GM23338 (cell line): ENCODE results near the gene CAAP1.

Source experiments
- CREB1 ChIP-seq: fragments of 250-450 bp; sonication (Bioruptor Pico); IDR thresholded peaks from 2 replicates; pipeline ENCODE4 v1.5.0; 2020; ENCODE audit warnings: low read depth, mild to moderate bottlenecking, moderate library complexity
- EZH2 ChIP-seq: fragments of 200-600 bp; sonication (generic); IDR thresholded peaks from one replicate; pipeline ENCODE4 v1.8.0; 2017; ENCODE audit warnings: antibody characterized with exemption, mild to moderate bottlenecking, low read depth; ENCODE audit not compliant: unreplicated experiment
- EZH2phosphoT487 ChIP-seq: fragments of 200-600 bp; sonication (generic); IDR thresholded peaks from one replicate; pipeline ENCODE4 v1.8.1; 2018; ENCODE audit warnings: antibody characterized with exemption; ENCODE audit not compliant: unreplicated experiment
- JUNB ChIP-seq: IDR thresholded peaks from one replicate; pipeline ENCODE4 v1.6.1; 2016; ENCODE audit warnings: antibody characterized with exemption; ENCODE audit not compliant: unreplicated experiment
- NANOG ChIP-seq: IDR thresholded peaks from 2 replicates; pipeline ENCODE4 v1.6.1; 2016; ENCODE audit warnings: antibody characterized with exemption, borderline replicate concordance
- POLR2AphosphoS5 ChIP-seq: IDR thresholded peaks from 2 replicates; pipeline ENCODE4 v1.6.1; 2016; ENCODE audit warnings: antibody characterized with exemption, low read depth
- STAT1 ChIP-seq: IDR thresholded peaks from one replicate; pipeline ENCODE4 v1.6.1; 2016; ENCODE audit warnings: antibody characterized with exemption; ENCODE audit not compliant: unreplicated experiment
- ZNF114 ChIP-seq: fragments of 250-450 bp; sonication (Bioruptor Pico); IDR thresholded peaks from 2 replicates; pipeline ENCODE4 v1.5.0; 2020; ENCODE audit warnings: mild to moderate bottlenecking, moderate library complexity
- ZNF331 ChIP-seq: fragments of 250-450 bp; sonication (Bioruptor Pico); IDR thresholded peaks from 2 replicates; pipeline ENCODE4 v1.5.0; 2020; ENCODE audit warnings: low read depth, mild to moderate bottlenecking, moderate library complexity
- TF ChIP-seq, protein P1 (sequence below), 2 experiments: fragments of 200-600 bp in 1 of 2; sonication (generic) in 1 of 2; conservative IDR thresholded peaks; 2 replicates each; pipeline versions ENCODE4 v1.5.1 to v1.6.1; 2016 to 2017; ENCODE audit warnings: antibody characterized with exemption in 2 of 2, low read depth in 2 of 2, mild to moderate bottlenecking in 2 of 2, moderate library complexity in 1 of 2
- TF ChIP-seq, protein P2 (sequence below): IDR thresholded peaks from one replicate; pipeline ENCODE4 v1.6.1; 2018; ENCODE audit warnings: antibody characterized with exemption; ENCODE audit not compliant: unreplicated experiment
- TF ChIP-seq, protein P3 (sequence below): IDR thresholded peaks from 2 replicates; pipeline ENCODE4 v1.6.1; 2016; ENCODE audit warnings: antibody characterized with exemption

DNA sequence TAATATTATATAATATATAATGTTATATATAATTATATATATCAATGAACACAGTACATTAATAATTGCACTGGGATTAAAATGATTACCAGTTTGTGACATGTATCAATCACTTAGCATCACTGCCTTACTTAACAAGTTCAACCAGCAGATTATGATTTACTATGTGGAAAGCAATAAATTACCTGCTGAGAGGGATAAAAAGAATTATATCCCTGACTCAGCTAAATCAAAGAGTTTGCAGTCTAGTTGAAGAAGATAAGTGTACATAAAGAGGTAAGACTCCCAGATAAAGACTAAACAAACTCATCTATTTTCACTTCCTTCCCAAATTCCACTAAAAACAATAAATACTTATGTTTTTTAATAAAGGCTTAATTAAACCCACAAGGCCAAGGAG lies 43.2 kb upstream of the CAAP1 start:
- TF ChIP-seq, protein P1, sequence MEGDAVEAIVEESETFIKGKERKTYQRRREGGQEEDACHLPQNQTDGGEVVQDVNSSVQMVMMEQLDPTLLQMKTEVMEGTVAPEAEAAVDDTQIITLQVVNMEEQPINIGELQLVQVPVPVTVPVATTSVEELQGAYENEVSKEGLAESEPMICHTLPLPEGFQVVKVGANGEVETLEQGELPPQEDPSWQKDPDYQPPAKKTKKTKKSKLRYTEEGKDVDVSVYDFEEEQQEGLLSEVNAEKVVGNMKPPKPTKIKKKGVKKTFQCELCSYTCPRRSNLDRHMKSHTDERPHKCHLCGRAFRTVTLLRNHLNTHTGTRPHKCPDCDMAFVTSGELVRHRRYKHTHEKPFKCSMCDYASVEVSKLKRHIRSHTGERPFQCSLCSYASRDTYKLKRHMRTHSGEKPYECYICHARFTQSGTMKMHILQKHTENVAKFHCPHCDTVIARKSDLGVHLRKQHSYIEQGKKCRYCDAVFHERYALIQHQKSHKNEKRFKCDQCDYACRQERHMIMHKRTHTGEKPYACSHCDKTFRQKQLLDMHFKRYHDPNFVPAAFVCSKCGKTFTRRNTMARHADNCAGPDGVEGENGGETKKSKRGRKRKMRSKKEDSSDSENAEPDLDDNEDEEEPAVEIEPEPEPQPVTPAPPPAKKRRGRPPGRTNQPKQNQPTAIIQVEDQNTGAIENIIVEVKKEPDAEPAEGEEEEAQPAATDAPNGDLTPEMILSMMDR (conservative IDR thresholded peaks at IDR 0.05; ENCODE audit: low read depth in 2 of 2) = no peak
- TF ChIP-seq EZH2 = no peak
- no peak for TF ChIP-seq NANOG
- no peak for TF ChIP-seq EZH2phosphoT487
- no peak for TF ChIP-seq POLR2AphosphoS5
- no peak for TF ChIP-seq STAT1
- no peak for TF ChIP-seq CREB1 (CRISPR knock-in tag)
- TF ChIP-seq ZNF114 (CRISPR knock-in tag) = no peak
- TF ChIP-seq JUNB = no peak
- TF ChIP-seq, protein P2, sequence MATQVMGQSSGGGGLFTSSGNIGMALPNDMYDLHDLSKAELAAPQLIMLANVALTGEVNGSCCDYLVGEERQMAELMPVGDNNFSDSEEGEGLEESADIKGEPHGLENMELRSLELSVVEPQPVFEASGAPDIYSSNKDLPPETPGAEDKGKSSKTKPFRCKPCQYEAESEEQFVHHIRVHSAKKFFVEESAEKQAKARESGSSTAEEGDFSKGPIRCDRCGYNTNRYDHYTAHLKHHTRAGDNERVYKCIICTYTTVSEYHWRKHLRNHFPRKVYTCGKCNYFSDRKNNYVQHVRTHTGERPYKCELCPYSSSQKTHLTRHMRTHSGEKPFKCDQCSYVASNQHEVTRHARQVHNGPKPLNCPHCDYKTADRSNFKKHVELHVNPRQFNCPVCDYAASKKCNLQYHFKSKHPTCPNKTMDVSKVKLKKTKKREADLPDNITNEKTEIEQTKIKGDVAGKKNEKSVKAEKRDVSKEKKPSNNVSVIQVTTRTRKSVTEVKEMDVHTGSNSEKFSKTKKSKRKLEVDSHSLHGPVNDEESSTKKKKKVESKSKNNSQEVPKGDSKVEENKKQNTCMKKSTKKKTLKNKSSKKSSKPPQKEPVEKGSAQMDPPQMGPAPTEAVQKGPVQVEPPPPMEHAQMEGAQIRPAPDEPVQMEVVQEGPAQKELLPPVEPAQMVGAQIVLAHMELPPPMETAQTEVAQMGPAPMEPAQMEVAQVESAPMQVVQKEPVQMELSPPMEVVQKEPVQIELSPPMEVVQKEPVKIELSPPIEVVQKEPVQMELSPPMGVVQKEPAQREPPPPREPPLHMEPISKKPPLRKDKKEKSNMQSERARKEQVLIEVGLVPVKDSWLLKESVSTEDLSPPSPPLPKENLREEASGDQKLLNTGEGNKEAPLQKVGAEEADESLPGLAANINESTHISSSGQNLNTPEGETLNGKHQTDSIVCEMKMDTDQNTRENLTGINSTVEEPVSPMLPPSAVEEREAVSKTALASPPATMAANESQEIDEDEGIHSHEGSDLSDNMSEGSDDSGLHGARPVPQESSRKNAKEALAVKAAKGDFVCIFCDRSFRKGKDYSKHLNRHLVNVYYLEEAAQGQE = no peak
- TF ChIP-seq ZNF331 (CRISPR knock-in tag) = no peak
- TF ChIP-seq, protein P3, sequence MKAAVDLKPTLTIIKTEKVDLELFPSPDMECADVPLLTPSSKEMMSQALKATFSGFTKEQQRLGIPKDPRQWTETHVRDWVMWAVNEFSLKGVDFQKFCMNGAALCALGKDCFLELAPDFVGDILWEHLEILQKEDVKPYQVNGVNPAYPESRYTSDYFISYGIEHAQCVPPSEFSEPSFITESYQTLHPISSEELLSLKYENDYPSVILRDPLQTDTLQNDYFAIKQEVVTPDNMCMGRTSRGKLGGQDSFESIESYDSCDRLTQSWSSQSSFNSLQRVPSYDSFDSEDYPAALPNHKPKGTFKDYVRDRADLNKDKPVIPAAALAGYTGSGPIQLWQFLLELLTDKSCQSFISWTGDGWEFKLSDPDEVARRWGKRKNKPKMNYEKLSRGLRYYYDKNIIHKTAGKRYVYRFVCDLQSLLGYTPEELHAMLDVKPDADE = no peak
